ENCODE results near the gene GFOD1.

DNA sequence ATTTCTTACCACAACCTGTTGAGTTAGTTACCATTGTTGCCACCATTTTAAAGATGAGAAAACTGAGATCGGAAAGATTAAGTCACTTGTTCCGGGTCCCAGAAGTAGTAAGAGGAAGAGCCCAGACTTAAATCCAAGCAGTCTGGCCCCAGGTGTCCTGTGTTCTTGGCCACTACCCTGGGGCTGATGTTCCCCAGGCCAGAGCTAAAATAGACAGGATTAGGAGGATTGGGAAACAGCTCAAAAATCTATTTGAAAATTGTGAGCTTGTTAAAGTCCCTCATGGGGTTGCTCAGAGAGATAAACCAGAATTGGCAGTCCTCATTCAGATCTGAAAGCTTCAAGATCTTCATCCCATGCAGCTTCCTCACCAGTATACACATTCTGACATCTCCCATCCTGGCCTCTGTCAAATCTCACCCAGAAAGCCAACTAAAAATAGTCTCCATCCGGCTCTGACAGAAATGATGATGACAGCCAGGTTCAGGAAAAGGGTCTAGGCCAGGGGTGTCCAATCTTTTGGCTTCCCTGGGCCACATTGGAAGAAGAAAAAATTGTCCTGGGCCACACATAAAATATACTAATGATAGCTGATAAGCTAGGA, 62.0 kb downstream of the GFOD1 start:
- TF ChIP-seq FOXM1 (IDR thresholded peaks at IDR 0.05; ENCODE audit: borderline replicate concordance) (no peak), FOXK2 (IDR thresholded peaks at IDR 0.05) (no peak), SP1 (IDR thresholded peaks at IDR 0.05) (no peak), HDGF (IDR thresholded peaks at IDR 0.05; ENCODE audit: borderline replicate concordance) (no peak), LEF1 (IDR thresholded peaks at IDR 0.05; ENCODE audit: borderline replicate concordance) (no peak), ELF4 (IDR thresholded peaks at IDR 0.05) (no peak), BHLHE40 (IDR thresholded peaks at IDR 0.05; ENCODE audit: borderline replicate concordance) (no peak), SUZ12 (IDR thresholded peaks at IDR 0.05) (no peak), NFRKB (IDR thresholded peaks at IDR 0.05) (no peak), TARDBP (IDR thresholded peaks at IDR 0.05) (no peak), L3MBTL2 (conservative IDR thresholded peaks at IDR 0.05) (no peak), ARNT (IDR thresholded peaks at IDR 0.05) (no peak), ZNF384 (IDR thresholded peaks at IDR 0.05) (no peak)
- TF ChIP-seq, protein P1, sequence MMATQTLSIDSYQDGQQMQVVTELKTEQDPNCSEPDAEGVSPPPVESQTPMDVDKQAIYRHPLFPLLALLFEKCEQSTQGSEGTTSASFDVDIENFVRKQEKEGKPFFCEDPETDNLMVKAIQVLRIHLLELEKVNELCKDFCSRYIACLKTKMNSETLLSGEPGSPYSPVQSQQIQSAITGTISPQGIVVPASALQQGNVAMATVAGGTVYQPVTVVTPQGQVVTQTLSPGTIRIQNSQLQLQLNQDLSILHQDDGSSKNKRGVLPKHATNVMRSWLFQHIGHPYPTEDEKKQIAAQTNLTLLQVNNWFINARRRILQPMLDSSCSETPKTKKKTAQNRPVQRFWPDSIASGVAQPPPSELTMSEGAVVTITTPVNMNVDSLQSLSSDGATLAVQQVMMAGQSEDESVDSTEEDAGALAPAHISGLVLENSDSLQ (IDR thresholded peaks at IDR 0.05), result no peak
